Measurements from ENCODE around the gene PDE11A.

- TF ChIP-seq EZH2 (IDR thresholded peaks at IDR 0.05; ENCODE audit: low read depth, unreplicated experiment) = no peak
- peak; percentile 30 to 54; a peak in 2 of 4 replicates for TF ChIP-seq CTCF (conservative IDR thresholded peaks at IDR 0.05; ENCODE audit: low read depth in 2 of 2)
- TF ChIP-seq CREB1 (CRISPR knock-in tag; IDR thresholded peaks at IDR 0.05; ENCODE audit: low read depth) = no peak
Observed at GRCh38 chr2:177908182-177908581, 164.4 kb downstream of the PDE11A start.
